Measurements from ENCODE around the gene ZNF664. TPM values are rescaled to one million over a fixed set of nuclear protein-coding genes. Genes with fewer than 3 reads are reported as not detected.
"Not testable (repeated sequence)": the region's sequence is repeated elsewhere in the genome, so short reads cannot be mapped to it uniquely, and the experiment has no call there.

ZNF664 gene
- total and polyA plus RNA-seq, 2 of the 8 experiments (the other 6 are each of a cell fraction or from before 2014, with no cell fraction given), result 22.8 to 51.4 TPM

- H4K8ac ChIP-seq (ENCODE audit: extremely low read depth, insufficient read depth, low read length); POLR2A ChIA-PET (ENCODE audit: partially characterized antibody); H4K5ac ChIP-seq (ENCODE audit: insufficient read length, low read depth, low read length); H3K79me2 ChIP-seq (ENCODE audit: control insufficient read depth in 1 of 2, insufficient read depth in 2 of 2, low read length in 2 of 2); H2BK12ac ChIP-seq (ENCODE audit: low read depth, low read length); H3K23ac ChIP-seq (ENCODE audit: insufficient read length); H3K9me3 ChIP-seq (ENCODE audit: insufficient read depth in 2 of 2, low read depth in 1 of 2, low read length in 1 of 2); H2BK5ac ChIP-seq (ENCODE audit: low read depth, low read length); H3K4me3 ChIP-seq (ENCODE audit: extremely low read depth in 1 of 4, insufficient read depth in 2 of 4, low read depth in 3 of 4, low read length in 4 of 4); H3K56ac ChIP-seq (replicated peaks; ENCODE audit: insufficient read length, low read depth, low read length); H3K14ac ChIP-seq (ENCODE audit: insufficient read length); H2AK5ac ChIP-seq (ENCODE audit: low read depth, low read length); H3K27ac ChIP-seq (ENCODE audit: low read depth, low read length); H3K27me3 ChIP-seq (replicated peaks in 1 of 4; ENCODE audit: control insufficient read depth in 3 of 4, extremely low read depth in 1 of 4, insufficient read depth in 3 of 4, low read length in 3 of 4); H2BK15ac ChIP-seq (ENCODE audit: low read length); H2BK20ac ChIP-seq (ENCODE audit: low read length); H4K20me1 ChIP-seq (replicated peaks in 1 of 2; ENCODE audit: control insufficient read depth in 1 of 2, insufficient read depth in 2 of 2, low read length in 2 of 2); H3K36me3 ChIP-seq (ENCODE audit: control insufficient read depth in 2 of 4, insufficient read depth in 4 of 4, low read length in 3 of 4); H3K4me1 ChIP-seq (replicated peaks in 1 of 4; ENCODE audit: control insufficient read depth in 3 of 4, insufficient read depth in 4 of 4, low read length in 3 of 4); H2AFZ ChIP-seq (ENCODE audit: low read length); H3K79me1 ChIP-seq (ENCODE audit: low read depth, low read length); H3K9ac ChIP-seq (replicated peaks in 1 of 4; ENCODE audit: extremely low read depth in 1 of 4, low read depth in 3 of 4, low read length in 3 of 4); H3K4ac ChIP-seq (replicated peaks; ENCODE audit: insufficient read length, low read depth, low read length); H3K4me2 ChIP-seq (ENCODE audit: insufficient read depth in 1 of 2, low read depth in 2 of 2, low read length in 2 of 2); H3K18ac ChIP-seq (ENCODE audit: extremely low read depth, low read length); DNase-seq (ENCODE audit: low read depth in 1 of 2, low spot score in 2 of 2); H3K23me2 ChIP-seq (ENCODE audit: low read depth, low read length); H2BK120ac ChIP-seq (replicated peaks; ENCODE audit: low read depth, low read length); H4K91ac ChIP-seq (replicated peaks; ENCODE audit: insufficient read length, low read length); FAIRE-seq: not testable (repeated sequence)
- 89% methylated on average over 24 of the region's 35 CpGs; no CpG with 5 or more reads in 1 of the 2 experiments for WGBS, 2 experiments (ENCODE audit: extremely low coverage in 1 of 2, insufficient coverage in 1 of 2, insufficient read length in 1 of 2, insufficient replicate concordance in 2 of 2, low coverage in 1 of 2, low lambda C conversion rate in 2 of 2, missing lambda C conversion rate in 1 of 2)
- CTCF ChIA-PET (ENCODE audit: partially characterized antibody), result interaction anchor here (0.8 to 2.7 kb wide), 4 partner anchors 8 to 42 kb away, joined by 3 to 8 read pairs (median 5); no protein-coding TSS in a partner anchor
Measured at GRCh38 chr12:123946516-123947505, 26.2 kb upstream of the ZNF664 start.
